Fibroblast of lung (primary cell): Measurements from ENCODE around the gene CREB5. TPM values are rescaled to one million over a fixed set of nuclear protein-coding genes. Genes with fewer than 3 reads are reported as not detected.
A peak's percentile ranks its signal among the peaks of the same experiment; 100 is the strongest.

Source experiments
- DNase-seq, 2 donors: peaks; one replicate each; pipeline versions ENCODE4 v3.0.0 to v3.0.0-alpha.2; 2010; ENCODE audit warnings: low read depth in 2 of 2
- H2AFZ ChIP-seq: 2 replicates; pipeline ENCODE4 v1.5.1; 2012; ENCODE audit warnings: low read length, control low read depth, inconsistent platforms
- H3K27ac ChIP-seq: 2 replicates; pipeline ENCODE4 v1.5.1; 2011; ENCODE audit warnings: low read length, control low read depth; ENCODE audit not compliant: insufficient read depth
- H3K27me3 ChIP-seq: 2 replicates; pipeline ENCODE4 v1.5.1; 2011; ENCODE audit warnings: mild to moderate bottlenecking, low read length; ENCODE audit not compliant: control insufficient read depth, insufficient read depth
- H3K36me3 ChIP-seq: 2 replicates; pipeline ENCODE4 v1.5.1; 2011; ENCODE audit warnings: low read length; ENCODE audit not compliant: control insufficient read depth, insufficient read depth
- H3K4me1 ChIP-seq: 2 replicates; pipeline ENCODE4 v1.5.1; 2011; ENCODE audit warnings: low read length; ENCODE audit not compliant: control insufficient read depth, insufficient read depth; ENCODE audit errors: extremely low read depth
- H3K4me2 ChIP-seq: 2 replicates; pipeline ENCODE4 v1.5.1; 2011; ENCODE audit warnings: low read length, control low read depth; ENCODE audit not compliant: insufficient read depth; ENCODE audit errors: extremely low read depth
- H3K4me3 ChIP-seq, 4 experiments: fragments of 200-600 bp in 1 of 4; sonication (generic) in 1 of 4; replicated peaks in 1 of 4; 2 replicates each; pipeline ENCODE4 v1.5.1; 2011 to 2016; ENCODE audit warnings: low read length in 4 of 4, low read depth in 3 of 4, mild to moderate bottlenecking in 3 of 4, control low read depth in 2 of 4, inconsistent platforms in 1 of 4, mixed read lengths in 1 of 4; ENCODE audit not compliant: insufficient read depth in 1 of 4; ENCODE audit errors: control extremely low read depth in 1 of 4
- H3K79me2 ChIP-seq: 2 replicates; pipeline ENCODE4 v1.5.1; 2012; ENCODE audit warnings: mild to moderate bottlenecking, low read length, inconsistent platforms; ENCODE audit not compliant: control insufficient read depth, insufficient read depth
- H3K9ac ChIP-seq: 2 replicates; pipeline ENCODE4 v1.5.1; 2011; ENCODE audit warnings: mild to moderate bottlenecking, low read length, control low read depth; ENCODE audit not compliant: insufficient read depth
- H3K9me3 ChIP-seq: 2 replicates; pipeline ENCODE4 v1.5.1; 2012; ENCODE audit warnings: low read depth, low read length; ENCODE audit not compliant: control insufficient read depth, insufficient read depth
- H4K20me1 ChIP-seq: 2 replicates; pipeline ENCODE4 v1.5.1; 2011; ENCODE audit warnings: low read length; ENCODE audit not compliant: control insufficient read depth, insufficient read depth; ENCODE audit errors: extremely low read depth
- EZH2 ChIP-seq: IDR thresholded peaks from 2 replicates; pipeline ENCODE4 v1.5.1; 2012; ENCODE audit warnings: low read length, control low read depth, mild to moderate bottlenecking; ENCODE audit errors: missing control alignments
- polyA plus RNA-seq, 2 donors: library from polyadenylated mRNA; depleted of rRNA in 1 of 2; stranded (reverse) in 1 of 2; unstranded in 1 of 2; fragments of >200 nt; gene quantifications; 2 replicates each; pipeline ENCODE4 v1.2.1, GENCODE V29; 2011 to 2012; ENCODE audit warnings: missing spikeins in 1 of 2
- total RNA-seq: library from RNA; depleted of rRNA; stranded (reverse); fragments of >200 nt; gene quantifications from 2 replicates; pipeline ENCODE4 v1.2.1, GENCODE V29; 2014
- TF ChIP-seq, protein P1 (sequence below), 2 donors: IDR thresholded peaks in 1 of 2; conservative IDR thresholded peaks in 1 of 2; 1 replicate in 1 of 2; 2 replicates in 1 of 2; pipeline ENCODE4 v1.5.1; 2011 to 2012; ENCODE audit warnings: low read length in 2 of 2, control low read depth in 1 of 2, inconsistent platforms in 1 of 2, low read depth in 1 of 2, mild to moderate bottlenecking in 1 of 2

Gene CREB5
- total and polyA plus RNA-seq, 2 donors (not counting 1 experiment from before 2014, with no cell fraction given) = 8.2 to 28.4 TPM

- H3K27ac ChIP-seq = no peak overlapping the region
- H3K9me3 ChIP-seq = no peaks in the 10 kb centered on the region
- H3K4me1 ChIP-seq = no peaks in the 10 kb centered on the region
- H2AFZ ChIP-seq = no peak overlapping the region
- H3K36me3 ChIP-seq = no peaks in the 10 kb centered on the region
- no peak for DNase-seq
- no peak overlapping the region for H3K4me2 ChIP-seq
- H3K9ac ChIP-seq = no peak overlapping the region
- no peak for TF ChIP-seq EZH2
- TF ChIP-seq, protein P1, sequence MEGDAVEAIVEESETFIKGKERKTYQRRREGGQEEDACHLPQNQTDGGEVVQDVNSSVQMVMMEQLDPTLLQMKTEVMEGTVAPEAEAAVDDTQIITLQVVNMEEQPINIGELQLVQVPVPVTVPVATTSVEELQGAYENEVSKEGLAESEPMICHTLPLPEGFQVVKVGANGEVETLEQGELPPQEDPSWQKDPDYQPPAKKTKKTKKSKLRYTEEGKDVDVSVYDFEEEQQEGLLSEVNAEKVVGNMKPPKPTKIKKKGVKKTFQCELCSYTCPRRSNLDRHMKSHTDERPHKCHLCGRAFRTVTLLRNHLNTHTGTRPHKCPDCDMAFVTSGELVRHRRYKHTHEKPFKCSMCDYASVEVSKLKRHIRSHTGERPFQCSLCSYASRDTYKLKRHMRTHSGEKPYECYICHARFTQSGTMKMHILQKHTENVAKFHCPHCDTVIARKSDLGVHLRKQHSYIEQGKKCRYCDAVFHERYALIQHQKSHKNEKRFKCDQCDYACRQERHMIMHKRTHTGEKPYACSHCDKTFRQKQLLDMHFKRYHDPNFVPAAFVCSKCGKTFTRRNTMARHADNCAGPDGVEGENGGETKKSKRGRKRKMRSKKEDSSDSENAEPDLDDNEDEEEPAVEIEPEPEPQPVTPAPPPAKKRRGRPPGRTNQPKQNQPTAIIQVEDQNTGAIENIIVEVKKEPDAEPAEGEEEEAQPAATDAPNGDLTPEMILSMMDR (conservative IDR thresholded peaks at IDR 0.05 in 1 of 2, IDR thresholded peaks at IDR 0.05 in 1 of 2; ENCODE audit: low read depth in 1 of 2, low read length in 2 of 2) = no peak
- H3K27me3 ChIP-seq = no peaks in the 10 kb centered on the region
- no peaks in the 10 kb centered on the region for H4K20me1 ChIP-seq
- no peak overlapping the region for H3K4me3 ChIP-seq
- H3K79me2 ChIP-seq = no peaks in the 10 kb centered on the region
Observed at GRCh38 chr7:28661826-28662595, 249.7 kb downstream of the CREB5 start.

GRCh38 chr7:28666154-28666553 lies 253.8 kb downstream of the CREB5 start:
- Histone ChIP-seq H3K4me1 (no peaks in the 10 kb centered on the region), H3K9ac (no peak overlapping the region)
- TF ChIP-seq EZH2 = no peak
- TF ChIP-seq, protein P1 (conservative IDR thresholded peaks at IDR 0.05 in 1 of 2, IDR thresholded peaks at IDR 0.05 in 1 of 2; ENCODE audit: low read depth in 1 of 2, low read length in 2 of 2) = no peak

DNA sequence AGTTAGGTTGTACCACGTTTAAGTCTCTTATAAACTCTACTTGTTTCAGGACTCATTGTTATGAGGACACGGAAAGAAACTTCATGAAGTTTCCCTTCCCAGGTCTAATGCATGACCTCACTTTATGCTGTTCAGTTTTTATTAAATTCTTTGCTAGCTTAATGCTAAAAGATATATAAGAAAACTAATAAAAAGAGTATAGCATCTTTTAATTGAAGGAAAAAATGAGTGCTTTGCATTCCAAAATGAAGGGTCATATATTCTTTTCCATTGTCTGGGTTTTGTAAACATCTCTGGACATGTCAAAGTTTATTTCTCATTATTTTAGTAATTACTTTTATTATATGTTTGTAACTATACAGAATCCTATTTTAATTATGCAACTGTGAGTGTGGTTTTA lies 255.8 kb downstream of the CREB5 start:
- TF ChIP-seq EZH2 = no peak
- TF ChIP-seq, protein P1 (conservative IDR thresholded peaks at IDR 0.05 in 1 of 2, IDR thresholded peaks at IDR 0.05 in 1 of 2; ENCODE audit: low read depth in 1 of 2, low read length in 2 of 2) = no peak
- Histone ChIP-seq H3K79me2 (no peaks in the 10 kb centered on the region), H3K4me1 (no peaks in the 10 kb centered on the region), H3K9ac (no peak overlapping the region), H3K27ac (no peak overlapping the region), H2AFZ (no peak overlapping the region), H3K27me3 (no peaks in the 10 kb centered on the region), H3K36me3 (no peaks in the 10 kb centered on the region), H3K9me3 (no peaks in the 10 kb centered on the region), H3K4me3 (no peak overlapping the region), H4K20me1 (no peaks in the 10 kb centered on the region), H3K4me2 (no peak overlapping the region)
- DNase-seq = no peak

More at GRCh38 chr7:28666154-28666553, 253.8 kb downstream of the CREB5 start:
- Histone ChIP-seq H3K27ac (no peak overlapping the region), H3K4me3 (no peak overlapping the region), H3K36me3 (no peaks in the 10 kb centered on the region), H2AFZ (no peak overlapping the region), H3K9me3 (no peaks in the 10 kb centered on the region), H3K27me3 (no peaks in the 10 kb centered on the region), H4K20me1 (no peaks in the 10 kb centered on the region), H3K79me2 (no peaks in the 10 kb centered on the region), H3K4me2 (no peak overlapping the region)
- peak; percentile 12 to 70 for DNase-seq
